SK-N-SH (cell line): ENCODE results near the gene PSMA5. TPM values are rescaled to one million over a fixed set of nuclear protein-coding genes. Genes with fewer than 3 reads are reported as not detected.
A peak's percentile ranks its signal among the peaks of the same experiment; 100 is the strongest.

Experiments used
- CTCF ChIA-PET: fragments of 300-600, 350-600 bp; formaldehyde crosslinking; extraction: SDS; loops from one replicate; lab custom pipeline; 2021; lab: Yijun Ruan, JAX
- POLR2A ChIA-PET: fragments of 350-600 bp; sonication (Branson Sonifier 250); formaldehyde crosslinking; extraction: SDS; loops from one replicate; lab custom pipeline; 2020; ENCODE audit warnings: antibody characterized with exemption, inconsistent platforms; lab: Yijun Ruan, JAX
- DNase-seq: peaks from one replicate; pipeline ENCODE4 v3.0.0; 2012
- H2AFZ ChIP-seq: fragments of 200-600 bp; sonication (generic); 2 replicates; pipeline ENCODE4 v1.8.1; 2016; ENCODE audit warnings: antibody characterized with exemption, mild to moderate bottlenecking, low read depth
- H3F3A ChIP-seq: fragments of 200-600 bp; sonication (generic); replicated peaks from 2 replicates; pipeline ENCODE3; 2016; ENCODE audit warnings: antibody characterized with exemption, mild to moderate bottlenecking; ENCODE audit not compliant: insufficient read depth
- H3K27ac ChIP-seq, 2 experiments: fragments of 200-500 bp in 1 of 2; fragments of 200-600 bp in 1 of 2; sonication (Bioruptor generic) in 1 of 2; sonication (generic), shearing (Covaris generic) in 1 of 2; 2 replicates each; pipeline versions ENCODE4 v1.5.1 to v1.6.1; 2014 to 2016; ENCODE audit warnings: low read depth in 2 of 2, inconsistent platforms in 1 of 2, low read length in 1 of 2, mild to moderate bottlenecking in 1 of 2, mixed read lengths in 1 of 2
- H3K27me3 ChIP-seq: fragments of 200-600 bp; sonication (generic), shearing (Covaris generic); 2 replicates; pipeline ENCODE4 v1.6.1; 2016; ENCODE audit warnings: mixed run types; ENCODE audit not compliant: insufficient read depth
- H3K36me3 ChIP-seq, 2 experiments: fragments of 200-500 bp in 1 of 2; fragments of 200-600 bp in 1 of 2; sonication (Bioruptor generic) in 1 of 2; sonication (generic) in 1 of 2; replicated peaks in 1 of 2; 2 replicates each; pipeline versions ENCODE3 to v1.5.1; 2014 to 2016; ENCODE audit warnings: low read length in 1 of 2, mild to moderate bottlenecking in 1 of 2; ENCODE audit not compliant: insufficient read depth in 2 of 2, control insufficient read depth in 1 of 2
- H3K4me1 ChIP-seq, 2 experiments: fragments of 200-500 bp in 1 of 2; fragments of 200-600 bp in 1 of 2; sonication (Bioruptor generic) in 1 of 2; sonication (generic), shearing (Covaris generic) in 1 of 2; 2 replicates each; pipeline versions ENCODE4 v1.5.1 to v1.6.1; 2014 to 2016; ENCODE audit warnings: low read depth in 1 of 2, low read length in 1 of 2, mixed run types in 1 of 2; ENCODE audit not compliant: insufficient read depth in 2 of 2, control insufficient read depth in 1 of 2
- H3K4me2 ChIP-seq: fragments of 200-600 bp; sonication (generic), shearing (Covaris generic); 2 replicates; pipeline ENCODE4 v1.6.1; 2017; ENCODE audit warnings: mixed run types
- H3K4me3 ChIP-seq, 2 experiments: fragments of 200-500 bp in 1 of 2; fragments of 200-600 bp in 1 of 2; sonication (Bioruptor generic) in 1 of 2; sonication (generic), shearing (Covaris generic) in 1 of 2; 2 replicates each; pipeline versions ENCODE4 v1.5.1 to v1.8.1; 2014 to 2016; ENCODE audit warnings: low read depth in 2 of 2, inconsistent platforms in 1 of 2, low read length in 1 of 2, mild to moderate bottlenecking in 1 of 2, mixed read lengths in 1 of 2, moderate library complexity in 1 of 2
- H3K79me2 ChIP-seq: fragments of 200-600 bp; sonication (generic); 2 replicates; pipeline ENCODE4 v1.8.1; 2017; ENCODE audit warnings: mild to moderate bottlenecking; ENCODE audit not compliant: insufficient read depth
- H3K9ac ChIP-seq: fragments of 200-600 bp; sonication (generic); 2 replicates; pipeline ENCODE4 v1.6.1; 2017; ENCODE audit warnings: mixed run types
- H3K9me2 ChIP-seq: fragments of 200-600 bp; sonication (generic); 2 replicates; pipeline ENCODE4 v1.6.1; 2017; ENCODE audit warnings: mixed run types
- H3K9me3 ChIP-seq: fragments of 200-600 bp; sonication (generic); 2 replicates; pipeline ENCODE4 v1.6.1; 2017; ENCODE audit warnings: mixed run types, mild to moderate bottlenecking, moderate library complexity
- H4K20me1 ChIP-seq: fragments of 200-600 bp; sonication (generic); 2 replicates; pipeline ENCODE4 v1.6.1; 2017; ENCODE audit warnings: mild to moderate bottlenecking, mixed run types; ENCODE audit not compliant: insufficient read depth
- CHD2 ChIP-seq: fragments of 150-350 bp; IDR thresholded peaks from 2 replicates; pipeline ENCODE4 v1.6.1; 2018; ENCODE audit warnings: low read length; ENCODE audit not compliant: partially characterized antibody
- FOSL2 ChIP-seq: IDR thresholded peaks from 2 replicates; pipeline ENCODE4 v1.4.0; 2012; ENCODE audit warnings: low read depth, mild to moderate bottlenecking, moderate library complexity, borderline replicate concordance
- FOXJ3 ChIP-seq: sonication (generic); formaldehyde crosslinking; IDR thresholded peaks from 2 replicates; pipeline ENCODE4 v1.5.1; 2020; ENCODE audit warnings: mild to moderate bottlenecking, missing genetic modification reagents
- FOXM1 ChIP-seq: IDR thresholded peaks from 2 replicates; pipeline ENCODE4 v1.4.0; 2012; ENCODE audit warnings: low read depth, mild to moderate bottlenecking
- GATA2 ChIP-seq: sonication (generic); formaldehyde crosslinking; IDR thresholded peaks from 2 replicates; pipeline ENCODE4 v1.5.0; 2020; ENCODE audit warnings: mild to moderate bottlenecking, missing genetic modification reagents
- IRF3 ChIP-seq: fragments of 150-350 bp; IDR thresholded peaks from 2 replicates; pipeline ENCODE4 v1.6.1; 2016; ENCODE audit warnings: mild to moderate bottlenecking, low read depth, low read length
- JUND ChIP-seq: IDR thresholded peaks from 2 replicates; pipeline ENCODE4 v1.4.0; 2012
- MEF2A ChIP-seq: IDR thresholded peaks from 2 replicates; pipeline ENCODE4 v1.4.0; 2012; ENCODE audit warnings: low read depth, borderline replicate concordance
- NFIC ChIP-seq: IDR thresholded peaks from 2 replicates; pipeline ENCODE4 v1.4.0; 2012; ENCODE audit warnings: borderline replicate concordance
- PBX3 ChIP-seq: IDR thresholded peaks from 2 replicates; pipeline ENCODE4; 2012
- SIN3A ChIP-seq: IDR thresholded peaks from 2 replicates; pipeline ENCODE4 v1.6.1; 2012; ENCODE audit warnings: low read depth, mild to moderate bottlenecking, low read length, moderate library complexity, borderline replicate concordance
- SMC3 ChIP-seq: IDR thresholded peaks from 2 replicates; pipeline ENCODE4 v1.6.1; 2012; ENCODE audit warnings: low read depth, low read length, improper control_type of control experiment
- TCF12 ChIP-seq: IDR thresholded peaks from 2 replicates; pipeline ENCODE4 v1.4.0; 2012
- TEAD4 ChIP-seq: IDR thresholded peaks from 2 replicates; pipeline ENCODE4 v1.4.0; 2012; ENCODE audit warnings: mild to moderate bottlenecking, borderline replicate concordance; ENCODE audit not compliant: insufficient read depth
- USF1 ChIP-seq: IDR thresholded peaks from 2 replicates; pipeline ENCODE4 v1.4.0; 2012; ENCODE audit warnings: low read depth, borderline replicate concordance
- USF2 ChIP-seq: fragments of 150-350 bp; IDR thresholded peaks from 2 replicates; pipeline ENCODE4 v1.6.1; 2017; ENCODE audit warnings: antibody characterized with exemption, low read length, low read depth, borderline replicate concordance
- YY1 ChIP-seq: IDR thresholded peaks from 2 replicates; pipeline ENCODE4 v1.4.0; 2012; ENCODE audit warnings: low read depth, mild to moderate bottlenecking
- whole genome bisulfite sequencing: methylation state at CpG from one replicate; pipeline ENCODE4 v1.1.6; 2017; ENCODE audit warnings: low lambda C conversion rate; 5-methylcytosine and 5-hydroxymethylcytosine counted together
- polyA plus RNA-seq, 3 experiments: library from polyadenylated mRNA; depleted of rRNA; stranded (reverse); fragments of >200 nt; gene quantifications; 2 replicates each; pipeline ENCODE4 v1.2.3, GENCODE V29; 2012
- TF ChIP-seq, protein P1 (sequence below): fragments of 200-600 bp; sonication (generic); IDR thresholded peaks from 2 replicates; pipeline ENCODE4 v1.6.1; 2017; ENCODE audit warnings: antibody characterized with exemption, mild to moderate bottlenecking, moderate library complexity
- TF ChIP-seq, protein P2 (sequence below): IDR thresholded peaks from 2 replicates; pipeline ENCODE4 v1.6.1; 2012; ENCODE audit warnings: mild to moderate bottlenecking, low read depth, low read length, moderate library complexity
- TF ChIP-seq, protein P3 (sequence below): IDR thresholded peaks from 2 replicates; pipeline ENCODE4 v1.4.0; 2012; ENCODE audit warnings: low read depth, borderline replicate concordance

PSMA5 gene
- polyA plus RNA-seq, 1 of the 3 experiments (the other 2 are of a cell fraction), result 118 TPM

DNA sequence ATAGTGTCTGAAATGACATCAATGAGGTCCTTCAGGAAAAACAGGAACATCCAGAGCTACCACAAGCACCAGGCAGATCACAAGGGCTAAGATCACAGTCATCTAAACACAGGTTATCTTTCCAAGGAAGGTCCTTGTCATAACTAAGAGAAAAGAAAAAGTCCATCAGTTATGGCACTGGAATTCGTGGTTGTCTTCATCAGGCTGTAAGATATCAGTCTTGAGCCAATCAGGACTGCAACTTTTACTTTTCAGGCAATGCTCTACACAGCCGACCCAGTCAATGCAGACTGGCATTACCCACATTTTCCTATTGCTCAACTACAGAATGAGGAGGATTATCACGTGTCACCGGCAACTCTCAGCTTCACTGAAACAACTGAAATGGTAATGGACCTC, 54.9 kb downstream of the PSMA5 start:
- peaks cover 38% of the 10 kb centered on the region; the same call in 1 of the 2 replicates for H3K79me2 ChIP-seq
- H3K4me2 ChIP-seq, result peak overlapping the region; percentile 67

More for the DNA sequence above, 54.9 kb downstream of the PSMA5 start:
- POLR2A ChIA-PET, result no interaction called here
- TF ChIP-seq PBX3 (no peak), USF2 (no peak), FOSL2 (no peak), TCF12 (no peak), GATA2 (CRISPR knock-in tag) (no peak), NFIC (no peak), CHD2 (no peak), FOXJ3 (CRISPR knock-in tag) (no peak), SIN3A (no peak), FOXM1 (no peak), YY1 (no peak), SMC3 (no peak), IRF3 (no peak), TEAD4 (no peak), USF1 (no peak), MEF2A (no peak), JUND (no peak)
- TF ChIP-seq, protein P1, sequence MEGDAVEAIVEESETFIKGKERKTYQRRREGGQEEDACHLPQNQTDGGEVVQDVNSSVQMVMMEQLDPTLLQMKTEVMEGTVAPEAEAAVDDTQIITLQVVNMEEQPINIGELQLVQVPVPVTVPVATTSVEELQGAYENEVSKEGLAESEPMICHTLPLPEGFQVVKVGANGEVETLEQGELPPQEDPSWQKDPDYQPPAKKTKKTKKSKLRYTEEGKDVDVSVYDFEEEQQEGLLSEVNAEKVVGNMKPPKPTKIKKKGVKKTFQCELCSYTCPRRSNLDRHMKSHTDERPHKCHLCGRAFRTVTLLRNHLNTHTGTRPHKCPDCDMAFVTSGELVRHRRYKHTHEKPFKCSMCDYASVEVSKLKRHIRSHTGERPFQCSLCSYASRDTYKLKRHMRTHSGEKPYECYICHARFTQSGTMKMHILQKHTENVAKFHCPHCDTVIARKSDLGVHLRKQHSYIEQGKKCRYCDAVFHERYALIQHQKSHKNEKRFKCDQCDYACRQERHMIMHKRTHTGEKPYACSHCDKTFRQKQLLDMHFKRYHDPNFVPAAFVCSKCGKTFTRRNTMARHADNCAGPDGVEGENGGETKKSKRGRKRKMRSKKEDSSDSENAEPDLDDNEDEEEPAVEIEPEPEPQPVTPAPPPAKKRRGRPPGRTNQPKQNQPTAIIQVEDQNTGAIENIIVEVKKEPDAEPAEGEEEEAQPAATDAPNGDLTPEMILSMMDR, result no peak
- TF ChIP-seq, protein P2, sequence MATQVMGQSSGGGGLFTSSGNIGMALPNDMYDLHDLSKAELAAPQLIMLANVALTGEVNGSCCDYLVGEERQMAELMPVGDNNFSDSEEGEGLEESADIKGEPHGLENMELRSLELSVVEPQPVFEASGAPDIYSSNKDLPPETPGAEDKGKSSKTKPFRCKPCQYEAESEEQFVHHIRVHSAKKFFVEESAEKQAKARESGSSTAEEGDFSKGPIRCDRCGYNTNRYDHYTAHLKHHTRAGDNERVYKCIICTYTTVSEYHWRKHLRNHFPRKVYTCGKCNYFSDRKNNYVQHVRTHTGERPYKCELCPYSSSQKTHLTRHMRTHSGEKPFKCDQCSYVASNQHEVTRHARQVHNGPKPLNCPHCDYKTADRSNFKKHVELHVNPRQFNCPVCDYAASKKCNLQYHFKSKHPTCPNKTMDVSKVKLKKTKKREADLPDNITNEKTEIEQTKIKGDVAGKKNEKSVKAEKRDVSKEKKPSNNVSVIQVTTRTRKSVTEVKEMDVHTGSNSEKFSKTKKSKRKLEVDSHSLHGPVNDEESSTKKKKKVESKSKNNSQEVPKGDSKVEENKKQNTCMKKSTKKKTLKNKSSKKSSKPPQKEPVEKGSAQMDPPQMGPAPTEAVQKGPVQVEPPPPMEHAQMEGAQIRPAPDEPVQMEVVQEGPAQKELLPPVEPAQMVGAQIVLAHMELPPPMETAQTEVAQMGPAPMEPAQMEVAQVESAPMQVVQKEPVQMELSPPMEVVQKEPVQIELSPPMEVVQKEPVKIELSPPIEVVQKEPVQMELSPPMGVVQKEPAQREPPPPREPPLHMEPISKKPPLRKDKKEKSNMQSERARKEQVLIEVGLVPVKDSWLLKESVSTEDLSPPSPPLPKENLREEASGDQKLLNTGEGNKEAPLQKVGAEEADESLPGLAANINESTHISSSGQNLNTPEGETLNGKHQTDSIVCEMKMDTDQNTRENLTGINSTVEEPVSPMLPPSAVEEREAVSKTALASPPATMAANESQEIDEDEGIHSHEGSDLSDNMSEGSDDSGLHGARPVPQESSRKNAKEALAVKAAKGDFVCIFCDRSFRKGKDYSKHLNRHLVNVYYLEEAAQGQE, result no peak
- TF ChIP-seq, protein P3, sequence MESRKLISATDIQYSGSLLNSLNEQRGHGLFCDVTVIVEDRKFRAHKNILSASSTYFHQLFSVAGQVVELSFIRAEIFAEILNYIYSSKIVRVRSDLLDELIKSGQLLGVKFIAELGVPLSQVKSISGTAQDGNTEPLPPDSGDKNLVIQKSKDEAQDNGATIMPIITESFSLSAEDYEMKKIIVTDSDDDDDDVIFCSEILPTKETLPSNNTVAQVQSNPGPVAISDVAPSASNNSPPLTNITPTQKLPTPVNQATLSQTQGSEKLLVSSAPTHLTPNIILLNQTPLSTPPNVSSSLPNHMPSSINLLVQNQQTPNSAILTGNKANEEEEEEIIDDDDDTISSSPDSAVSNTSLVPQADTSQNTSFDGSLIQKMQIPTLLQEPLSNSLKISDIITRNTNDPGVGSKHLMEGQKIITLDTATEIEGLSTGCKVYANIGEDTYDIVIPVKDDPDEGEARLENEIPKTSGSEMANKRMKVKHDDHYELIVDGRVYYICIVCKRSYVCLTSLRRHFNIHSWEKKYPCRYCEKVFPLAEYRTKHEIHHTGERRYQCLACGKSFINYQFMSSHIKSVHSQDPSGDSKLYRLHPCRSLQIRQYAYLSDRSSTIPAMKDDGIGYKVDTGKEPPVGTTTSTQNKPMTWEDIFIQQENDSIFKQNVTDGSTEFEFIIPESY, result no peak
- TF ChIP-seq, all 33 proteins: peak for 0
- H2AFZ ChIP-seq, result peak overlapping the region; percentile 45
- no peaks in the 10 kb centered on the region for H4K20me1 ChIP-seq
- H3F3A ChIP-seq, result peaks cover 35% of the 10 kb centered on the region
- H3K9ac ChIP-seq, result peak overlapping the region; percentile 46
- H3K4me1 ChIP-seq, result peaks cover 0 to 26% of the 10 kb centered on the region in 2 experiments; a peak in 1 of 4 replicates
- peak overlapping the region in 1 of 2 experiments; percentile 27; a peak in 1 of 4 replicates for H3K4me3 ChIP-seq
- DNase-seq, result no peak
- H3K9me2 ChIP-seq, result no peaks in the 10 kb centered on the region
- H3K27ac ChIP-seq, result peak overlapping the region; percentile 72 to 88; a peak in 3 of 4 replicates
- no peaks in the 10 kb centered on the region for H3K9me3 ChIP-seq
- peaks cover 0 to 4% of the 10 kb centered on the region in 2 experiments for H3K36me3 ChIP-seq
- 58% methylated on average over 4 of the region's 4 CpGs for WGBS
- no peaks in the 10 kb centered on the region for H3K27me3 ChIP-seq
- CTCF ChIA-PET, result interaction anchor here (1.5 kb wide), 1 partner anchor 107 kb away, joined by 3 read pairs; no protein-coding TSS in a partner anchor
